Loucy (cell line): ENCODE data around the gene SELENOI.

Source experiments
- CTCF ChIP-seq: fragments of 200-600 bp; sonication (generic); conservative IDR thresholded peaks from 2 replicates; pipeline ENCODE4 v1.5.1; 2014; ENCODE audit warnings: mild to moderate bottlenecking, antibody characterized with exemption, low read length
- EZH2phosphoT487 ChIP-seq: fragments of 200-600 bp; IDR thresholded peaks from 2 replicates; pipeline ENCODE4 v1.6.1; 2018; ENCODE audit warnings: antibody characterized with exemption, mild to moderate bottlenecking, moderate library complexity, borderline replicate concordance

GRCh38 chr2:26326514-26326913 lies 19.4 kb upstream of the SELENOI start:
- TF ChIP-seq CTCF (no peak), EZH2phosphoT487 (no peak)
